B cell (primary cell): ENCODE measurements around the gene FAM222A. TPM values are rescaled to one million over a fixed set of nuclear protein-coding genes. Genes with fewer than 3 reads are reported as not detected.

Experiments used
- ATAC-seq: fragments of 200-7000 bp; cut with Tn5 transposase; one replicate; pipeline ENCODE4 v1.10.0; 2021; ENCODE audit warnings: low read depth, mild to moderate bottlenecking, moderate number of reproducible peaks, moderate library complexity
- CTCF ChIA-PET: fragments of 350-600 bp; sonication (Branson Sonifier 250); formaldehyde crosslinking; loops from one replicate; lab custom pipeline; 2021; ENCODE audit warnings: antibody characterized with exemption, inconsistent platforms; lab: Charles Lee
- POLR2A ChIA-PET: fragments of 350-600 bp; sonication (Branson Sonifier 250); formaldehyde crosslinking; loops from one replicate; lab custom pipeline; 2021; ENCODE audit warnings: antibody characterized with exemption; lab: Charles Lee
- DNase-seq: peaks from one replicate; pipeline ENCODE4 v3.0.0; 2013
- H2AFZ ChIP-seq: 2 replicates; pipeline ENCODE4 v1.6.1; 2012; ENCODE audit warnings: mild to moderate bottlenecking, low read depth, low read length; ENCODE audit not compliant: insufficient read depth, poor library complexity, severe bottlenecking
- H3K27ac ChIP-seq, 2 donors: 1 replicate in 1 of 2; 2 replicates in 1 of 2; pipeline ENCODE4 v1.5.1; 2012 to 2013; ENCODE audit warnings: low read length in 2 of 2, mild to moderate bottlenecking in 2 of 2, moderate library complexity in 1 of 2
- H3K27me3 ChIP-seq, 4 experiments: fragments of 200-600 bp in 1 of 4; sonication (generic) in 1 of 4; replicated peaks in 1 of 4; 1 replicate in 2 of 4; 2 replicates in 2 of 4; pipeline versions ENCODE4 v1.6.1 to v1.7.0; 2013 to 2016; ENCODE audit warnings: low read length in 3 of 4, mild to moderate bottlenecking in 2 of 4, mixed read lengths in 1 of 4, moderate library complexity in 1 of 4; ENCODE audit not compliant: insufficient read depth in 4 of 4, control insufficient read depth in 3 of 4; ENCODE audit errors: control extremely low read depth in 1 of 4
- H3K36me3 ChIP-seq, 2 experiments: replicated peaks in 1 of 2; 1 replicate in 1 of 2; 2 replicates in 1 of 2; pipeline versions ENCODE4 v1.6.1 to v1.7.1; 2013; ENCODE audit warnings: low read length in 1 of 2; ENCODE audit not compliant: insufficient read depth in 2 of 2, control insufficient read depth in 1 of 2; ENCODE audit errors: control extremely low read depth in 1 of 2, extremely low read depth in 1 of 2
- H3K4me1 ChIP-seq, 2 donors: fragments of 200-600 bp in 1 of 2; sonication (generic) in 1 of 2; 1 replicate in 1 of 2; 2 replicates in 1 of 2; pipeline versions ENCODE4 v1.5.1 to v1.6.1; 2013 to 2017; ENCODE audit warnings: low read length in 2 of 2; ENCODE audit not compliant: control insufficient read depth in 2 of 2, insufficient read depth in 2 of 2
- H3K4me2 ChIP-seq: replicated peaks from 2 replicates; pipeline ENCODE3; 2012; ENCODE audit warnings: mild to moderate bottlenecking, low read depth, low read length; ENCODE audit not compliant: poor library complexity, severe bottlenecking
- H3K4me3 ChIP-seq, 5 experiments: fragments of 200-600 bp in 1 of 5; sonication (generic) in 1 of 5; 1 replicate in 3 of 5; 2 replicates in 2 of 5; pipeline versions ENCODE4 v1.5.1 to v1.7.0; 2011 to 2016; ENCODE audit warnings: low read length in 4 of 5, mild to moderate bottlenecking in 4 of 5, low read depth in 2 of 5, control low read depth in 1 of 5, moderate library complexity in 1 of 5; ENCODE audit not compliant: insufficient read depth in 1 of 5; ENCODE audit errors: control extremely low read depth in 1 of 5, extremely low read depth in 1 of 5
- H3K79me2 ChIP-seq: fragments of 200-600 bp; sonication (generic); one replicate; pipeline ENCODE4 v1.6.0; 2016; ENCODE audit warnings: low read length; ENCODE audit not compliant: control insufficient read depth, insufficient read depth
- H3K9ac ChIP-seq: fragments of 200-600 bp; sonication (generic); 2 replicates; pipeline ENCODE4 v1.6.1; 2017; ENCODE audit warnings: mild to moderate bottlenecking, low read length, moderate library complexity
- H3K9me3 ChIP-seq, 3 donors: one replicate each; pipeline versions ENCODE4 v1.6.1 to v1.7.1; 2013; ENCODE audit warnings: low read length in 2 of 3; ENCODE audit not compliant: control insufficient read depth in 2 of 3, insufficient read depth in 1 of 3; ENCODE audit errors: control extremely low read depth in 1 of 3
- H4K20me1 ChIP-seq: 2 replicates; pipeline ENCODE4 v1.6.0; 2012; ENCODE audit warnings: mild to moderate bottlenecking, low read length; ENCODE audit not compliant: insufficient read depth, control insufficient read depth, poor library complexity, severe bottlenecking
- H3K27ac Mint-ChIP-seq: one replicate; pipeline ENCODE4 v1.8.0; 2021; ENCODE audit warnings: mixed read lengths
- H3K27me3 Mint-ChIP-seq: one replicate; pipeline ENCODE4 v1.8.0; 2021; ENCODE audit warnings: mixed read lengths
- H3K4me1 Mint-ChIP-seq: one replicate; pipeline ENCODE4 v1.8.0; 2021; ENCODE audit warnings: mixed read lengths
- H3K4me3 Mint-ChIP-seq: one replicate; pipeline ENCODE4 v1.8.0; 2021; ENCODE audit warnings: mixed read lengths
- H3K9me3 Mint-ChIP-seq: one replicate; pipeline ENCODE4 v1.8.0; 2022; ENCODE audit warnings: mixed read lengths; ENCODE audit not compliant: insufficient read depth
- CTCF ChIP-seq: fragments of 200-600 bp; IDR thresholded peaks from one replicate; pipeline ENCODE4 v1.8.0; 2022; ENCODE audit warnings: antibody characterized with exemption, mild to moderate bottlenecking
- EZH2 ChIP-seq: IDR thresholded peaks from 2 replicates; pipeline ENCODE4 v1.6.1; 2012; ENCODE audit warnings: borderline replicate concordance, low read depth, mild to moderate bottlenecking, moderate library complexity, low read length; ENCODE audit not compliant: insufficient read depth, poor library complexity, severe bottlenecking
- WGBS: methylation state at CpG from one replicate; pipeline ENCODE4 v1.1.5; 2013; ENCODE audit warnings: missing lambda C conversion rate; ENCODE audit not compliant: insufficient coverage; 5-methylcytosine and 5-hydroxymethylcytosine counted together
- intact Hi-C: fragments of 100-400 bp; cut with micrococcal nuclease; formaldehyde crosslinking; loops from one replicate; pipeline ENCODE4 v1.10.0; 2022
- polyA plus RNA-seq: library from polyadenylated mRNA; depleted of rRNA; stranded (reverse); fragments of >200 nt; gene quantifications from 2 replicates; pipeline ENCODE4 v1.2.3, GENCODE V29; 2012
- total RNA-seq, 2 donors: library from RNA; stranded (reverse); fragments of 120-200 nt in 1 of 2; gene quantifications; 1 replicate in 1 of 2; 2 replicates in 1 of 2; pipeline versions ENCODE4 v1.2.3 to v1.2.4, GENCODE V29; 2013 to 2022

The FAM222A gene
- total and polyA plus RNA-seq, 2 donors (not counting 1 experiment from before 2014, with no cell fraction given) = 0.49 to 4.6 TPM

- no peak overlapping the region for H2AFZ ChIP-seq
- CTCF ChIA-PET = interaction anchor here (0.9 kb wide), 1 partner anchor 15 kb away, joined by 3 read pairs; no protein-coding TSS in a partner anchor
- H3K36me3 ChIP-seq = no peaks in the 10 kb centered on the region
- Mint-ChIP-seq H3K27ac (no peak overlapping the region), H3K9me3 (peaks cover 10% of the 10 kb centered on the region), H3K4me1 (no peaks in the 10 kb centered on the region), H3K4me3 (no peak overlapping the region), H3K27me3 (peaks cover 11% of the 10 kb centered on the region)
- H4K20me1 ChIP-seq = no peaks in the 10 kb centered on the region
- no peak for TF ChIP-seq EZH2
- TF ChIP-seq CTCF = no peak
- WGBS = 60% methylated on average over 16 of the region's 18 CpGs
- H3K4me3 ChIP-seq = no peak overlapping the region
- H3K27ac ChIP-seq = no peak overlapping the region
- peaks cover 3 to 25% (median 3%) of the 10 kb centered on the region in 3 donors for H3K9me3 ChIP-seq
- no peaks in the 10 kb centered on the region for H3K27me3 ChIP-seq
- H3K4me1 ChIP-seq = no peaks in the 10 kb centered on the region
- no peak overlapping the region for H3K9ac ChIP-seq
- DNase-seq (no peak), ATAC-seq (no peak)
- intact Hi-C loops = no loop called here
- H3K4me2 ChIP-seq = no peak overlapping the region
- H3K79me2 ChIP-seq = no peaks in the 10 kb centered on the region
- POLR2A ChIA-PET = no interaction called here
Observed at GRCh38 chr12:109760031-109760929, 46.7 kb downstream of the FAM222A start.
